ENCODE results near the gene ZKSCAN3.
"Not testable (repeated sequence)": the region's sequence is repeated elsewhere in the genome, so short reads cannot be mapped to it uniquely, and the experiment has no call there.

ZKSCAN3 gene

DNA sequence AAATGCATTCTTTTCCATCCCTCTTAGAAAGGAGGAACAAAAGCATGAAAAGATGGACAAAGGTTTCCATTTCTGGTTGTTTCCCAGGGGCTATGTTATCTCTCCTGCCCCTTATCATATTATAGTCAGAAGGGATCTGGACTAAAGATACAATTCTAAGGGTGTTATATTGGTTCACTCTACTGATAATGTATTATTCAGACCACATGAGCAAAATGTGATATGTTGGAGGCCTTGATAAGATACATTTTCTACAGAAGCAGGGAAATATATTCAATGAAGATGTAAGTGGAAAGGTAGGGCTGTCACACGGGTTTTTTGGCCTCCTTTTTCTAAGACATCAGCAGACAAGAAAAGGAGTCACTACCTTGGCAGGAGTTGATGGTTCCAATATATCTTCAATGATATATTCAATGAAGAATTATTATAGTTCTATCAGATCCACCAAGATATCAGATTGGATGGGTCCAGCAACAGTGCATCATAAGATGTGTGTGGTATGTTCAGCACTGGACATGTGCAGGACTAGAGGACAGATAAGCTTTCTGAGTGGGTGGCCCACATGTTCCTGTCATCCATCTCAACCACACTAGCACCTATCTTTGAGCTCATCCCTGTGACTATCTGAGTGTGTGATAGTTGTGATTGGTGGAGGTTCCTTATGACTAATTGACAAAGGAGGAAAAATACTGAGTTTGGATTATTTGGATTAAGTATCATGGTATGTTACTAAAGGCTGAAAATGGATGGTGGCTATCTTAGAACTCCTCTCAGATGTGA lies 5.7 kb upstream of the ZKSCAN3 start:
- DNase-seq (ENCODE audit: low read depth), result no peak

GRCh38 chr6:28345201-28345600 lies 4.5 kb upstream of the ZKSCAN3 start:
- no peak for DNase-seq (ENCODE audit: low read depth)

DNA sequence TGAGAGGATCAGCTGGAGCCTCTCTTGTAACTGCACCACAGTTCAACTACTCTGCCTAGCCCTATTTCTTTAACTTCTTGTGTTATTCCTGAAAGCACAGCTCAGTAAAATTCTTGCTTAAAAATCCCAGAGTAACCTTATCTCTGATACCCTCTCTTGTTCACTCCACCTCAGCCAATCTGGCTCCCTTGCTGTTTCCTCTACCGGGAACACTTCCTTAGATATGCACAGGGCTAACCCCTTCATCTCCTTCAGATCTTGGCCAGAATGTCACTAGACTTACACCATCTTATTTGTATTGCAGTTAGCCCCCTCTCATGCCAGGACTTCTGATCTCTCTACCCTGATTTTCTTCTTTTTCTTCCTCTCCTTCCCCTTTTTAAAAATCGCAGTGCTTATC lies 2.6 kb upstream of the ZKSCAN3 start:
- DNase-seq (ENCODE audit: low read depth), result no peak

GRCh38 chr6:28349344-28349891 lies 329 bp upstream of the ZKSCAN3 start:
- DNase-seq (ENCODE audit: low read depth), result no peak

DNA sequence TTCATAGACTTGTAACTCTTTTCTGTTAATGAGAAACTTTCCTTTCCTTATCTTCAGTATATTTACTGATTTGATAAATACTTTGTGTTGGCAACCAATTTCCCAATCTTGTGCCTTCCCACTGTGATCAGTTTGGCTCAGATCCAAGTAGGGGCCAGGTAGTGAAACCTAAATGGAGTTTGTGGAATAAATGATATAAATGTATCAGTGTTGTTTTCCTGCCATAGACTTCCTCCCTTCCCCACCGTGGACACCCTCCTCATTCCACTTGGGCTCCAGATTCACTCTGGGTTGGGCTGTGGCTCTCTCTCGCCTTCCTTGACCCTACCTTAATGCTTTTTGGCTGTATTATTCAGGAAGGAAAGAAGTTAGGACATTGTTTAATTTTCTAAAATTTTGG lies 1.3 kb downstream of the ZKSCAN3 start:
- no peak for DNase-seq (ENCODE audit: low read depth)

- no peak for DNase-seq (ENCODE audit: low read depth)
These were observed 1.8 kb downstream of the ZKSCAN3 start for GRCh38 chr6:28351493-28351925.

DNA sequence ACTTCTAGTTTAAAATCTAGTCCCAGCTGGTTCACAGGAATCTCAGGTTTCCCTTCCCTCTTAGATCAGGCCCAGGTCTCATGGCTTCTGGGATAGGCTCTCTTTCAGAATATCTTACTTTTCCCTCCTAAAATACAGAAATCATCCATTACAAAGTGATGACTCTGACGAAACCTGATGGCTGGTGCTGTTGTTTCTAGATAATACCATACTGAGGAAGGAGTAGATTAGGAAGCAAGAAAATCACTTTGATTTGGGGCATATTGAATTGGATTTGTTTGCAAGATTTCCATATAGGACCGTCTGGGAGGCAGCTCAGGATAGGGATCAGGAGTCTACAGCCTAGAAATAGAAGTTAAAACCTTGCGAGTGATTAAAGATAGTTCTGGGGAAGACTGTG lies 3.6 kb downstream of the ZKSCAN3 start:
- no peak for DNase-seq (ENCODE audit: low read depth)

- DNase-seq (ENCODE audit: low read depth), result no peak
These were observed 4.4 kb downstream of the ZKSCAN3 start for GRCh38 chr6:28353981-28354676.

DNA sequence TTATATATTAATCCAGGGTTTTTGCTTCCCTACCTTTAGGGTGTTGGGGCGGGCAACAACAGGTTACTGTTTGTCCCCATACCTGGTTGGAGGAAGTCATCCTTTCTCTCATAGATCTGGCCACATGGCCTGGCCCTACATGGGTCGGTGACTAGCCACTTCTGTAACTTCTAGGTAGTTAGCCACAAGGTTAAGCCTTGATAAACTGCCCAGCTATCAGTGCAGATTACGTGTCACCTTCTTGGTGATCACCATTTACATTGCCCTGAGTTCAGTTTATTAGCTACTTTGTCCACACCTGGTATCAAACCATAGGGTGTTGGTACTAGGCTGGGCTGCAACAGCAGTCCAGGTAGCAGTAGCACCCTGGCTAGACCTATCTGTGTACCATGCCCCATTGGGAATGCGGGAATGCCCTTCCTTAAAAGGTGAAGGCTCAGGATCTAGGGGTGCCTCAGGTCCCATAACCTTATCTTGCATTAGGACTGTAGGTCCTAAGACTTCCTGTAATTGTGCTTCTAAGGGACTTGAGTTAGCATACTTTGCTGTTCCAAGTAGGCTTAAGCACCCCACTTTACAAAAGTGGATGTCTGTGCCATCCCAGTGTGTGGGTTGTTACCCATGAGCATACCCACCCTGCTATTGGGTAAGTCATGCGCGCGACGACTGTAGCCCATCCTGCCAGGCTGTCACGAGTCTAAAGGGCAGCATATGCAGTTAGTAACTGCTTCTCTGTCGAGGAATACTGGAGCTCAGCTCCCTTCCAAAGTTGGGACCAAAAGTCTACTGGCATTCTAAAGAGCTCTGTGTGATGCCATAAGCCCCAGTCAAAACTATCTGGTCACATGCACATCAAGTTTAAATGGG lies 5.2 kb downstream of the ZKSCAN3 start:
- DNase-seq (ENCODE audit: low read depth), result no peak

GRCh38 chr6:28355743-28356665 lies 6.3 kb downstream of the ZKSCAN3 start:
- no peak for DNase-seq (ENCODE audit: low read depth)

- DNase-seq (ENCODE audit: low read depth), result no peak
These were observed 6.9 kb downstream of the ZKSCAN3 start for GRCh38 chr6:28356666-28357020.

GRCh38 chr6:28357036-28357435 lies 7.3 kb downstream of the ZKSCAN3 start:
- DNase-seq (ENCODE audit: low read depth), result no peak

DNA sequence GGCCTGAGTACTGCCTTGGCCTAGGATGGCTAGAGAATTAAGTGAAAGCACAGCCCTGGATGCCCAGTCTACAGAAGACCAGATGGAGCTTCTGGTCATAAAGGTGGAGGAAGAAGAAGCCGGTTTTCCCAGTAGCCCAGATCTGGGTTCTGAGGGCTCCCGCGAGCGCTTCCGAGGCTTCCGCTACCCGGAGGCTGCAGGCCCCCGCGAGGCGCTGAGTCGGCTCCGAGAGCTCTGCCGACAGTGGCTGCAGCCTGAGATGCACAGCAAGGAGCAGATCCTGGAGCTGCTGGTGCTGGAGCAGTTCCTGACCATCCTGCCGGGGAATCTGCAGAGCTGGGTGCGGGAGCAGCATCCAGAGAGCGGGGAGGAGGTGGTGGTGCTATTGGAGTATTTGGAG lies 9.8 kb downstream of the ZKSCAN3 start:
- DNase-seq (ENCODE audit: low read depth), result not testable (repeated sequence)

GRCh38 chr6:28360961-28361360 lies 11.2 kb downstream of the ZKSCAN3 start:
- DNase-seq (ENCODE audit: low read depth), result no peak

GRCh38 chr6:28365590-28365989 lies 15.8 kb downstream of the ZKSCAN3 start:
- not testable (repeated sequence) for DNase-seq (ENCODE audit: low read depth)

DNA sequence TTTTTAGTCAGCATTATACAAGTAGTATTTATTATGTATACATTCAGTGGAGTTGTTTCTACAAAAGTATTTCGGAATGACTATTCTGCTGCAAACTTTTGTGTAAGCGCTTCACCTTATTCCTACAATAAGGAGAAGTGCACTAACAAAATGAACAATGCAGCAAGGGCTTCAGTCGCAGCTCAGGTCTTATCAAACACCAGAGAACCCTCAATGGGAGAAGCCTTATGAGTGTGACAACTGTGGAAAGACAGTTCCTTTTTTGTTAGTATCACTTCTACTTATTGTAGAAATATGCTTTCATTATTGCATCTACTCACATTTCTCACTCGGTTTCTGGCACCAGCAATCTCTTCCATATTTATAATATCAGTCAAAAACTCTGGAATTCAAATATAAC lies 18.8 kb downstream of the ZKSCAN3 start:
- DNase-seq (ENCODE audit: low read depth), result no peak

DNA sequence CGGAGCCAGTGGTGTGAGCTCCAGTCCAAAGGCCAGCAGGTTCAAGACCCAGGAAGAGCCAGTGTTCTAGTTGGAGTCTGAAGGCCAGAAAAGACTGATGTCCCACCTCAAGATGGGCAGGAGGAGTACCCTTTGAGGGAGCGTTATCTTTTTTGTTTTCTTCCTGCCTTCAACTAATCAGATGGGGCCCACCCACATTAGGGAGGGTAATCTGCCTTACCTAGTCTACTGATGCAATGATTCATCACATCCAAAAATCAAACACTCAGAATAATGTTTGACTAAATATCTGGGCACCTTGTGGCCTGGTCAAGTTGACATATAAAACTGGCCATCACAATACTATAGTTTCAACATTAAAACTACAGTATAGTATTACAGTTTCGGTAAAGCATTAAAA lies 19.7 kb downstream of the ZKSCAN3 start:
- DNase-seq (ENCODE audit: low read depth), result no peak

DNA sequence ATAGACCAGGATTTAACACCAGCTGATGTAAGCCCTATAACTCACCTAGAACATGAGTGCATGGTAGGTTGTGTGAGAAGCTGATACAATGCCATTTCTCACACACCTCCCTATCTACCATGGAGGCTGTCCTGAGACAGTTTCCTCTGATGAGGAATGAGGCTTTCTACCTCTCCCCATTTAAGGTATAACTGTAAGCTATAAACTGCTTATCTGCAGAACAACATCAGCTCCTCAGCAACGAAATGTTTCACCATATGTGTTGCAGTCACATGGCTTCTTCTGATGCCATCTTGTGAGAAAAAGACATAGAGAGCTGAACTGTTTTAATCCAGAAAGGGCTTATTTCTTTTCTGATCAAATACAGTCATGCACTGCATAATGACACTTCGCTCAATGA lies 20.7 kb downstream of the ZKSCAN3 start:
- no peak for DNase-seq (ENCODE audit: low read depth)

DNA sequence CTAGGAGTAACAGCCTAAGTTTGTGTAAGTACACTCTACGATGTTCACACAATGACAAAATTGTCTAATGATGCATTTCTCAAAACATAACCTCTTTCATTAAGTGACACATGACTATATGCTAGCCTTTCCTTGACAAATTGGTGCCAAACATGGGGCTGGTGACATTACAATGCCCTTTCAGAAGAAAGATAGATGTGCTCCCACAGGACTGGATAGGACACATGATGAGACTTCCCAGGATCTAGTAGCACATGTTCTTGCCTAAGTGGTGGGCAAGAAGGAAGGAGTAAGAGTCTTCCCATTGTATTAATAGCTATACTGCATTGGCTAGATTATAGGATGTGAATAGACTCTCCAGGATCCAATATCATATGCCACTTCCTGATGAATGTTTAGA lies 21.5 kb downstream of the ZKSCAN3 start:
- DNase-seq (ENCODE audit: low read depth), result no peak

- no peak for DNase-seq (ENCODE audit: low read depth)
These were observed 22.1 kb downstream of the ZKSCAN3 start for GRCh38 chr6:28371706-28372451.

DNA sequence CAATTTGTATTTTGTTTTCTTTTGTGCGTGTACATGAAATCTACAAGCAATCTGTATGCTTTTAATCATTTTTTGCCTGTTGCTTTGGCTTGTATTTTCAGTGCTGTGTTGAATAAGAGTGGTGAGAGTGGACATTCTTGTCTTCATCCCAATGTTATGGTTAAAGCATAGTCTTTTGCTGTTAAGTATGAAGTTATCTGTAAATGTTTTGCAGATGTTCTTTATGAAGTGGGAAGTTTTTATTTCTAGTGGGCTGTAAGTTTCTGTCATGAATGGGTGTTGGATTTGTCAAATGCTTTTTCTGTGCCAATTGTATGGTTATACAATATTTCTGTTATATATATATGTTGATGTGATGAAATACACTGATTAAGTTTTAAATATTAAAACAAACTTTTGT lies 24.2 kb downstream of the ZKSCAN3 start:
- DNase-seq (ENCODE audit: low read depth), result no peak

Measured in stimulated activated CD8-positive, alpha-beta memory T cell treated with anti-CD3 and anti-CD28 coated beads, Interleukin-7, amount 100 ng/mL, for 24 hours (primary cell).